Germinal center (tissue), 1 donor: ENCODE data around the gene PNMA6E.

ENCODE experiments used
- DNase-seq: peaks from one replicate; pipeline ENCODE4 v3.0.0; 2012; ENCODE audit warnings: mixed read lengths, low spot score

Gene PNMA6E

DNA sequence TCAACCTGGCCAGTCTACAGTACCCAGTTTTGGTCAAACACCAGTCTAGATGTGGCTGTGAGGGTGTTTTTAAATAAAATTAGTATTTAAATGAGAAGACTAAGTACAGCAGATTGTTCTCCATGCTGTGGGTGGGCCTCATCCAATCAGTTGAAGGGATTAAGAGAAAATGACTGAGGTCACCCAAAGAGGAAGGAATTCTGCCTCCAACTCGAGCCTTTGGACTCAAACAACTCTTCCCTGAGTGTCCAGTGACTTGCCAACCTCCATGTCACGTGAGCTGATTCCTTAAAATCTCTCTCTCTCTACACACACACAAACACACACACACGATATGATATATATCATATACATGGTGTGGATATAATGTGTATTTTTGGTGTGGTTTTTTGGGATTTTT, 34.7 kb upstream of the PNMA6E start:
- no peak for DNase-seq

GRCh38 chrX:153434801-153435200, 33.7 kb upstream of the PNMA6E start:
- DNase-seq, result no peak

DNA sequence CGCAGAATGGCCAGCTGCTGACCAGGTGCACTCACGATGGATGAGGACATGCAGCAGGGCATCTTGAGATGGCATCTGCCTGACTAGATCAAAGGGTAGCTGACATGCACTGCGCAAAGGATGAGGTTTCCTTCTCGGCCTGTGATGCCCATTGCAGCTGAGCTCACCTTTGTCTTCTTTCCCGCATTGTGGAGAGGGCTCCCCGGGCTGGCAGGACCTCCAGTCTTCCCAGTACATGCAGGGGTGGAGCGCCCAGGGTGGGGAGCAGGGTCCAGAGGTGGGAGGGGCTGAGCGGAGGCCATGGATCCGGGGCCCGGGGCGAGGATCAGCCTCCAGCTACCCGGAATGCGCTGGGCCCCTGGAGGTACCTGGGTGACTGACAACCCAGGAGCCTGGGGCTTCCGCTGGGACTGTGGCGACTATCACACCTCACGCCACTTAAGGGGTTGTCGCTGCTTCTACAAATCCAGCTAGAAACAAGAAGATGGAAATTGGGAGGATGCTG, 32.7 kb upstream of the PNMA6E start:
- no peak for DNase-seq

- no peak for DNase-seq
Measured at GRCh38 chrX:153433161-153433680, 32.1 kb upstream of the PNMA6E start.

DNA sequence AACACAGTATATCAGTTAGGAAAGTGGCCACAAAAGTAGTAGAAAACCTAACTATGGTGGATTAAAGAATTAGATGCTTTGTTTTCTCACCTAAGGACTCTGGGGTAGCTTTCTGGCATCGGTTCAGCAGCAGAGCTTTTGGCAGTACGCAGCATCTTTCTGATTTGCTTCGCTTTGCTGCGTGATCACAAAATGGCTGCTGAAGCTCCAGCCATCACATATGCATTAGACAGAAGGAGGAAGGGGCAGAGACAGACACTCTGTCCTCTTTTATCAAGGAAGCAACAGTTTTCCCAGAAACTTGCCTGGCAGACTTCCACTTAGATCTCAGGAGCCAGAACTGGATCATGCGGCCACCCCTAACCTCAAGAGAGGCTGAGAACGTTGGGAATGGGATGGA, 29.6 kb upstream of the PNMA6E start:
- DNase-seq, result no peak

- DNase-seq, result no peak
Measured at GRCh38 chrX:153426204-153426603, 25.1 kb upstream of the PNMA6E start.

DNA sequence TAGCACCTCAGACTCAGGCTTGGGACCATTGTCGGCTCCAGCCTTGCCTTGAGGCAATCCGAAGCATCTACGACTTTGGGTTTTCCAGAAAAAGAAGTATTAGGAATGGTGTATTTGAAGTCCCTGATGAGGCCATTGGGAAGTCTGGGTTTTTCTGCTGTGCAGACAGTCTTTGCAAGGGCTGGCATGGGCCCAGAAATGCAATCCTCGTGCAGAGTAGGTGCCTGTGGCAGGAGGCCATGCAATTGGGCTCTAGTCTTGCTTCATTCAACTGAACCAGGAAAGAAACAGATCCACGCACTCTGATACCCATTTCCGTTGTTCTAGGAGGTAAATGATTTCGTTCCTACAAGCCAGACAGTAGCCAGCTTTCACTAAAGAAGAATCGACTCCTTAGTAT, 22.5 kb upstream of the PNMA6E start:
- DNase-seq, result no peak

GRCh38 chrX:153421856-153422255, 20.7 kb upstream of the PNMA6E start:
- no peak for DNase-seq

- DNase-seq, result no peak
Measured at GRCh38 chrX:153420851-153421599, 19.9 kb upstream of the PNMA6E start.

GRCh38 chrX:153417637-153418036, 16.5 kb upstream of the PNMA6E start:
- no peak for DNase-seq

GRCh38 chrX:153416781-153417450, 15.8 kb upstream of the PNMA6E start:
- DNase-seq, result no peak

DNA sequence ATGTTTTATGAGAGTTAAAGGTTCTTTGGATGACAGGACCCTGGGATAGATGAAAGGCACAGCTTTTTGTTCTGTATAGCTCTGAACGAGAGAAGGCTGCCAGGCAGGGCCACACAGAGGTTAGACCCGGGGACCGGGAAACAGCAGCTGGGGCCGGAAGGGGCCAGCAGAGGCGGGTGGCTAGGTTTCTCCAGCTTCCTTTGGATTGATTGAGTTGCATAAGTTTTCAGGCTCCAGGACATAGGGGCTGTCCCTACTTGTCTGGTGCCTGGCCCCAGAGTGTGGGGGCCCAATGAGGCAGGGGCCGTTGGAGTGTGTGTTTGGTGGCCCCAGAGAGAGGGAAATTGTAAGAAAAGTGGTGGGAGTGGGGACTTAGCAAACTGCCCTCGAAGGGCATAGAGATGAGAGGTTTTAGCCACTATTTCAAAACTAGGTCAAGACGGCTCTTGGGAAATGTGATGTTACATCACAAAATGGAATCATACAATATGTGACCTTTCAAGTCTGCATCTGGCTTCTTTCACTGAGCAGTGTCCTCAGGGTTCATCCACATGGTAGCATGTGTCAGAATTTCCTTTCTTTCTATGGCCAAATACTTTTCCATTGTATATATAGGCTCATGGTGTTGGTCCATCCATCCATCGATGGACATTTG, 13.8 kb upstream of the PNMA6E start:
- no peak for DNase-seq

DNA sequence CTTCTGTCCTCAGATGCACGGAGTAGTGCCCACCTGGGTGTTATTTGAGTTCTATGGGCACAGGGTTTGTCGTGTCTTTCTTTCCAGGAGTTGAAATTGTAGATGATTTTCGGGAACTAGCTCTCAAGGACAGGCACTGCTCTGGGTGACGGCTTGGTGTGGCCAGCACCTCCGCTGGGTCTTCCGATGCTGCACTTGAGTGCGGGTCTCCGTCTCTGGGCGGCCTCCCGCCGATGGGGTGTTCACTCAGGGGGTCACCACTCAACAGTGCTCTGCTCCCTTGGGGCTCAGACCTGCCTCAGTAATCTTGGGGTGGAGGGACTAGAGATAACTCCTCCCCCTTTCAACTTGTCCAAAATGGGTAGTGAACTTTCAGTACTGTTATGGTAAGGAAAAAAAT, 12.6 kb upstream of the PNMA6E start:
- no peak for DNase-seq

DNA sequence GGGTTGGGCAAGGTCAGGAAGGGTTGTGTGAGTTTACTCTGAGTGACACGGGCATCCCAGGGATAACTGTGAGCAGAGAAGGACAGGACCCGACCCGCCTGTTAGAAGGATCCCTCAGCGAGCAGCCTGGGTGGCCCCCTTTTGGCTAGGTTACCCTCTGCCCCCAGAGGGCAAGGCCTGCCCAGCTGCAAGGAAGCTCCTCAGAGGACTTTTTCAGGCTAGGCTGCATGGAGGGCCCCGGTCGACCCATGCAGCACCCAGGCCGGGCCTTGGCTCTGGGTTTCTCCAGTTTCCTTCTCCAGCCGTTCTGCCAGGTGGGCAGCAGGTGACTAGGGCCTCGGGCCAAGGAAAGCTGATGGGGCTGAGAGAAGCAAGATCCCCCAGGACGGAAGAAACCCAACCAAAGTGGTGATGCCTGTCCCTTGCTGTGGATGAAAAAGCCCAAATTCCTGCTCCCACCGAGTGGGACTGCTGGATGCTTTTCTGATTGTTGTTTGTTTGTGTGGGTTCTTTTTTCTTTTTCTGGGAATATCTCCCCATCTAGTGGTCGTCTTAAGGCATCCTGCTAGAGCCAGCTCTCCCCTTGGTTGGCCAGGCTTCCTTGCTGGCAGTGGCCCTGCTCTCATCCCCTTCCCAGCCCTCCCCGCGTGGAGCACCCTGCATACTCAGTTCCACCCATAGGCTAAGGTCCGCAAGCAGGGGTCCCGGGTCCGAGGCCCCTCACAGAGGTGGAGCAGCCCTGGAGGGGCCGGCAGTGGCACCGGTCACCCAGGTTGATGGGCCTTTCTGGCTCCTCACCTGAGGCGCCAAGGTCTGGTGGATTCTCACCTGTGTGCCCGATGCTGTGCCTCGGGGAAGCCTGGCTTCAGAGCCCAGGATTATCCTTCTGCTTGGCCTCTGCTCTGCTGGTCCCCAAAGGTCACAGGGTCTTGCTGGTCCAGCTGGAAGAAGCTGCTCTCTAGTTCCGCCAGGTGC, 11.9 kb upstream of the PNMA6E start:
- no peak for DNase-seq

- no peak for DNase-seq
Measured at GRCh38 chrX:153411988-153412574, 10.9 kb upstream of the PNMA6E start.

DNA sequence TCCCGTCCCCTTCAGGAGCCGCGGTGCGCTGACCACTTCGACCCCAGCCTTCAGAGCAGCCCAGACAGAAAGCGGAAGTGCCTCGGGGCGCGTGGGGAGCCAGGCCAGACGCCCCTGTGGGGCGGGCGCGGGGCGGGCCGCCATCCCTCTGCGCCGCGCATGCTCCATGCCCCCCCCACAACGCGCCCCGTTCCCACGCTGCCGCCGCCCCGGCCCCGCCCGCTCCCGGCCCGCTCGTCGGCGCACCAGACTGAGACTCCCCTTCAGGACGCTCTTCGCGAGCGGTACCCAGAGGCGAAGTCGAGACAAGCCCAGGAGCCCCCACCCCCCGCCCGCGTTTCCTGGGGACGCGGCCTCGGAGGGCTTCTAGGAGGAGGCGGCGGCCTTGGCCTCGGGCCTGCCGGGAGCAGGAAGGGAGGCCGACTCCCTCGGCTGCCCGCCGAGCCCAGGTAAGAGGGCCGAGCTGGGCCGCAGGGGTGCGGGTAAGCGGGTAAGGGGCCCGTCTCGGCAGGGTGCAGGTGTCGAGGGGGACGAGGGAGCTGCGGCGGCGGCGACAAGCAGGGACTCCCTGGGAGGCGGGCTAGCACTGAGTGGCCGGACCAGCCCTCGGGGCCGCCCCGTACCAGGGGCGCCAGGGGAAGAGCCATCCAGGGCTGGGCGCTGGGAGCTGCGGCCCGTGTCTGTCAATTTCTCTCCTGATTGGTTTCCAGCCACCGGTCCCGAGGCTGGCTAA, 10.3 kb upstream of the PNMA6E start, which contains the start of gene ZFP92:
Gene ZFP92 (plus strand): TSS at position 218 of the 733 bp plus-strand sequence. CDS start 6,851 bp downstream, outside the sequence.
- DNase-seq, result peak; percentile 61

- no peak for DNase-seq
Measured at GRCh38 chrX:153410888-153411254, 9.7 kb upstream of the PNMA6E start.

GRCh38 chrX:153410373-153410772, 9.2 kb upstream of the PNMA6E start:
- DNase-seq, result no peak

- DNase-seq, result no peak
Measured at GRCh38 chrX:153409414-153410101, 8.4 kb upstream of the PNMA6E start.

GRCh38 chrX:153408871-153409351, 7.8 kb upstream of the PNMA6E start:
- no peak for DNase-seq
